Stimulated activated CD4-positive, alpha-beta T cell treated with anti-CD3 and anti-CD28 coated beads, Interleukin-12 subunit alpha, Interleukin-12 subunit beta, amount 100 ng/mL, for 48 hours (primary cell): ENCODE measurements around the gene GOLGA8M.
"Not testable (repeated sequence)": the region's sequence is repeated elsewhere in the genome, so short reads cannot be mapped to it uniquely, and the experiment has no call there.

Source experiments
- DNase-seq, 3 donors: peaks; one replicate each; pipeline ENCODE4 v3.0.0-alpha.2; 2020; ENCODE audit warnings: low read depth in 2 of 3, low spot score in 1 of 3

The GOLGA8M gene, protein sequence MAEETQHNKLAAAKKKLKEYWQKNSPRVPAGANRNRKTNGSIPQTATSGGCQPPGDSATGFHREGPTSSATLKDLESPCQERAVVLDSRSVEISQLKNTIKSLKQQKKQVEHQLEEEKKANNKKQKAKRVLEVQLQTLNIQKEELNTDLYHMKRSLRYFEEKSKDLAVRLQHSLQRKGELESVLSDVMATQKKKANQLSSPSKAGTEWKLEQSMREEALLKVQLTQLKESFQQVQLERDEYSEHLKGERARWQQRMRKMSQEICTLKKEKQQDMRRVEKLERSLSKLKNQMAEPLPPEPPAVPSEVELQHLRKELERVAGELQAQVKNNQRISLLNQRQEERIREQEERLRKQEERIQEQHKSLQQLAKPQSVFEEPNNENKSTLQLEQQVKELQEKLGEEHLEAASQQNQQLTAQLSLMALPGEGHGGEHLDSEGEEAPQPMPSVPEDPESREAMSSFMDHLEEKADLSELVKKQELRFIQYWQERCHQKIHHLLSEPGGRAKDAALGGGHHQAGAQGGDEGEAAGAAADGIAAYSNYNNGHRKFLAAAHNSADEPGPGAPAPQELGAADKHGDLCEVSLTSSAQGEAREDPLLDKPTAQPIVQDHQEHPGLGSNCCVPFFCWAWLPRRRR

DNA sequence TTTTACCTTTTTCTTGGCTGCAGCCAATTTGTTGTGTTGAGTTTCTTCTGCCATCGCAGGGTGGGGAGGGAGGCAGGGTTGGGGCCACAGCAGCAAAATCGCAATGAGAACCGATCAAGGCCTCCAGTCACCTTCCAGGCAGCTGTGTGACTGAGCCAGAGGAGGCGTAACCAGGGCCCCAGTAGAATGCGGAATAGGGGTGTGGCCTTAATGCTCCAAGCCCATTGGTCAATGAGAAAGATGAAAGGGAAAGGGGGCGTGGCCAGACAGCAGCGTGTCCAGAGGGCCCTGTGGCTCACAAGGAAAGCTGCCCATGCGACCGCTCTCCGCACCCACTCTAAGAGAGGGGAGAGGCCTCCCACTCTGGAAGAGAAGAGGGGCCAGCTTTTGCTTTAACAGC lies at the start of gene GOLGA8M:
TSS of gene GOLGA8M (minus strand) at position 152 of the 400 bp plus-strand sequence. CDS start at position 54, 98 bp downstream.
- DNase-seq: not testable (repeated sequence)

DNA sequence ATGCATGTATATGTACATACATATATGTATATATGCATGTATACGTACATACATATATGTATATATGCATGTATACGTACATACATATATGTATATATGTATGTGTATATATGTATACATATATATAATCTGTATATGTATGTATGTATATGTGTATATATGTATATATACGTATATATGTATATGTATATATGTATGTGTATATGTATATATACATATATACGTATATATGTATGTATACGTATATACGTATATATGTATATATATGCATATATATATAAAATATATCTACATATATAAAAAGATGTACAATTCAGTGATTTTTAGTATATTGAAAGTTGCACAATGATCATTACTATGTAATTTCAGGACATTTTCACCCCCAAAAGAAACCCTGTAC lies 30.7 kb upstream of the GOLGA8M start:
- DNase-seq: not testable (repeated sequence)

DNA sequence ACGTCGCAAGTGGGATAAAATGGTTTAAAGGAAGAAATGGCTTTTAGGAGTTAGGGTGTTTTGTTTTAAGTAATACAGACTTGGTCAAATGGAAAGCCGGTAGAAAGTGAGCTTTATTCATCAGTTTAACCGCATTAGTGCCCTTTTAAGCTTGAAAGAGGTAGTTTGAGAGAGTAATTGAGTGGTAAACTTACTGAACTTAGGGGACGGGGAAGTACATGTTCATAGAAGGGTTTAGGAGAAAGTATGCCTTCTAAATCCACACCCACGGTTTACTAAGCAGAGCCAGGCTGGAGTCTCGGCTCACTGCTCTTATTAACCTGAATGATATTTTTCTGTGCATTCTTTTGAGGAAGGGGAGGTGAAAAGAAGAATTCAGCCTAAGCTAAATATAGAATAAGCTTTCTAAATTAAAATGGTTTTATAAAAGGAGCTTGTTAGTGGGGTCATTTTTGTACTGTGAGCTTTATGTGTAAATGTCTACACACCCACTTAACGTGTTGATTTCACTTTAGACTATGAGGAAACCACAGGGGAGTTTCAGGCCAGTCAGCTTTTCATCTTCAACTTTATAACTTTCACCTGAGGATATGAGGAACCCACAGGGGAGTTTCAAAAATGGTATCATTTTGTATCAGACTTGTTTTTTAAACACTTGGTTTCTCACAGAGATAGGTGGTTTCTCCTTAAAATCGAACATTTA lies 26.5 kb upstream of the GOLGA8M start:
- DNase-seq: peak in 1 of 3 donors; percentile 12

- not testable (repeated sequence) for DNase-seq
Observed at GRCh38 chr15:28738200-28738561, 26.0 kb upstream of the GOLGA8M start.

GRCh38 chr15:28737521-28738199 lies 25.4 kb upstream of the GOLGA8M start:
- not testable (repeated sequence) for DNase-seq

- DNase-seq: peak in 1 of 3 donors; percentile 11
Observed at GRCh38 chr15:28728061-28728460, 15.8 kb upstream of the GOLGA8M start.

DNA sequence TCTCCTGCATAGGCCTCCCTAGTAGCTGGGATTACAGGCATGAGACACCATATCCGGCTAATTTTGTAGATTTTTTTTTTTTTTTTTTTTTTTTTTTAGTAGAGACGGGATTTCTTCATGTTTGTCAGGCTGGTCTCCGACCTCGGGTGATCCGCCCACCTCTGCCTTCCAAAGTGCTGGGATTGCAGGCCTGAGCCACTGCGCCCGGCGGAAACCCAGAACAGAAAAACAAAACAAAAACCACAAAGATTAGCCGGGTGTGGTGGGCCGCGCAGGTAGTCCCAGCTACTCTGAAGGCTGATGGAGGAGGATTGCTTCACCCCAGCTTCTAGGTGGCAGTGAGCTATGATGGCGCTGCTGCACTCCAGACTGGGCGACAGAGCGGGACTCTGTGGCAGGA lies 14.8 kb upstream of the GOLGA8M start:
- not testable (repeated sequence) for DNase-seq

DNA sequence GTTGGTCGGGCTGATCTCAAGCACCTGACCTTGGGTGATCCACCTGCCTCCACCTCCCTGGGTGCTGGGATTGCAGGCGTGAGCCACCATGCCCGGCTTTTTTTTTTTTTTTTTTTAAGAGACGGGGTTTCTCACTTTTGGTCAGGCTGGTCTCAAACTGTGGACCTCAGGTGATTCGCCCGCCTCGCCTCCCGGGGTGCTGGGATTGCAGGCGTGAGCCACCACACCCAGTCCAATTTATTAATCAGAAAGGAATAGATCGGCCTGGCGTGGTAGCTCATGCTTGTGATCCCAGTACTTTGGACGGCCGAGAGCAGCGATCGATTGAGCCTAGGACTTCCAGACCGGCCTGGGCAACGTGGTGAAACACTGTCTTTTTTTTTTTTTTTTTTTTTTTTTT lies 13.9 kb upstream of the GOLGA8M start:
- DNase-seq: no peak

DNA sequence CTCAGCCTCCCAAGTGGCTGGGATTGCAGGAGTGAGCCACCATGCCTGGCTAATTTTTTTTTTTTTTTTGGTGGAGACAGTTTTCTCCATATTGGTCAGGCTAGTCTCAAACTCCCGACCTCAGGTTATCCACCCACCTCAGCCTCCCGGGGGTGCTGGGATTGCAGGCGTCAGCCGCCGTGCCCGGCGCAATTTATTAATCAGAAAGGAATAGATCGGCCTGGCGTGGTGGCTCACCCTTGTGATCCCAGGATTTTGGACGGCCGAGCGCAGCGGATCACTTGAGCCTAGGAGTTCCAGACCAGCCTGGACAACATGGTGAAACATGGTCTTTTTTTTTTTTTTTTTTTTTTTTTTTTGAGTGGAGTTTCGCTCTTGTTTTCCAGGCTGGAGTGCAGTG lies 13.3 kb upstream of the GOLGA8M start:
- DNase-seq: no peak

GRCh38 chr15:28723986-28724385 lies 11.8 kb upstream of the GOLGA8M start:
- DNase-seq: not testable (repeated sequence)

DNA sequence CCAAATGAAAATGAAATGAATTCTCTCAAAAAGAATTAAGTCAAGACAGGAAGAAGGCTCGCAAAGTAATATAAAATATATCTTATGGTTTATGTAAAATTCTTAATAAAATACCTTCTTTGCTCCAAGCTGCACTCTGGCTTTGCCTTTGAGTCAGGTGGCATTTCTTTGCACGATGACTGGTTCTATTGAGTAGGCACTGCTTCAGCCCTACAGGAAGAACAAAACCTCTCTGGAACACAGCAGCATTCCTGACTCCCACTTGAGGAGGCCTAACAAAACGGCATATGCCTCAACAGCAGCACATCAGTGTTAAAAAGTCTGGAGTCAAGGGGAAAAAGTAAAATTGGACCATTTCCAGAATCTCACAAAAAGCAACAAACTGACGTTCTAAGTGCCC lies 7.4 kb upstream of the GOLGA8M start:
- not testable (repeated sequence) for DNase-seq

GRCh38 chr15:28718576-28718975 lies 6.4 kb upstream of the GOLGA8M start:
- DNase-seq: not testable (repeated sequence)

GRCh38 chr15:28714176-28714575 lies 2.0 kb upstream of the GOLGA8M start:
- DNase-seq: not testable (repeated sequence)

- DNase-seq: not testable (repeated sequence)
Observed at GRCh38 chr15:28703927-28704326, 8.3 kb downstream of the GOLGA8M start.

DNA sequence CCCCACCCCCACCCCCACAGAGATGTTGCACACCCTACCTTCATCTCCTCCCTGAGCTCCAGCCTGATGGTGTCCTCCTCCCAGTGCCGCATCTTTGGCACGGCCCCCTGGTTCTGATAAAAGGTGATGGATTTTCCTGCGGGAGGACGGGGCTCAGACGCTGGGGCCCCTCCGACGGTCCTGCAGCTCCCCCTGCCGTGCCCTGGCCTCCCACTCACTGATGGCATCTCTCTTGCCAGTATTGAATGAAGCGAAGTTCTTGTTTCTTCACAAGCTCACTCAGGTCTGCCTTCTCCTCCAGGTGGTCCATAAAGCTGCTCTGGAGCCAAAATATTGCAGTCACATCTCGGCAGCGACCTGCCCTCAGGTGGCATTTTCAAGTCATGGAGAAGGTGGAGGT lies 9.8 kb downstream of the GOLGA8M start:
- DNase-seq: not testable (repeated sequence)

- not testable (repeated sequence) for DNase-seq
Observed at GRCh38 chr15:28694006-28694751, 18.0 kb downstream of the GOLGA8M start.

DNA sequence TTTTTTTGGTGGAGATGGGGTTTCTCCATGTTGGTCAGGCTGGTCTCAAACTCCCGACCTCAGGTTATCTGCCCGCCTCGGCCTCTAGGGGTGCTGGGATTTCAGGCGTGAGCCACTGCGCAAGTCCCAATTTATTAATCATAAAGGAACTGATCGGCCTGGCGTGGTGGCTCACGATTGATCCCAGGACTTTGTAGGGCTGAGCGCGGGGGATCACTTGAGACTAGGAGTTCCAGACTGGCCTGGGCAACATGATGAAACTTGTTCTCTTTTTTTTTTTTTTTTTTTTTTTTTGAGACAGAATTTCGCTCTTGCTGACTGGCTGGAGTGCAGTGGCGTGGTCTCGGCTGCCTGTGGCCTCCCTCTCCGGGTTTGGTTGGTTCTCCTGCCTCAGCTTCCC lies 19.2 kb downstream of the GOLGA8M start:
- not testable (repeated sequence) for DNase-seq

GRCh38 chr15:28673533-28673932 lies 38.7 kb downstream of the GOLGA8M start:
- not testable (repeated sequence) for DNase-seq

GRCh38 chr15:28672122-28672521 lies 40.1 kb downstream of the GOLGA8M start:
- DNase-seq: not testable (repeated sequence)

DNA sequence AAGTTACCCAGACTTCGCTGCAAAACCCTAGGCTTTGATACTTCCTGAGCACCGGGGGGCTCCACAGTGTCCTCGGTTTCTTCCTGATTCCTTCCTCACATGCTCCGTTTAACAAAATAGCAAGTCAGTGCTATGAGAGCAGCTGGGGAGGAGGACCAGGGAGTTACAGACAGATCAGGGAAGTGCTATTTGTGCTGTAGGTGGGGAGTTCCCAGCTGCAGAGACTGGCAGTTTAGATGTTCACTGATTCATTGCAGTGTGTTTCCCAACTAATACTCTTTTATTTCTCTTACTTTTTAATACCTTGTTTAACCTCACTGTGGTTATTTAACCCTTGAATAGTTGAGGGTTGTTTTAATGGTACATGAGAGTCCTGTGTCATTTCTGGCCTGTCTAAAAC lies 45.8 kb downstream of the GOLGA8M start:
- not testable (repeated sequence) for DNase-seq
